Nephron (organoid): ENCODE measurements around the gene RAB42.
A peak's percentile ranks its signal among the peaks of the same experiment; 100 is the strongest.

Source experiments
- H3K27ac Mint-ChIP-seq, 3 experiments: 2 replicates each; pipeline ENCODE4 v1.8.0; 2020; ENCODE audit warnings: mixed read lengths in 3 of 3, mild to moderate bottlenecking in 2 of 3, moderate library complexity in 1 of 3
- H3K27me3 Mint-ChIP-seq: 2 replicates; pipeline ENCODE4 v1.8.0; 2021; ENCODE audit warnings: low read depth, mild to moderate bottlenecking, moderate library complexity, mixed read lengths
- H3K36me3 Mint-ChIP-seq: 2 replicates; pipeline ENCODE4 v1.8.0; 2020; ENCODE audit warnings: low read depth, mixed read lengths
- H3K4me1 Mint-ChIP-seq: 2 replicates; pipeline ENCODE4 v1.8.0; 2020; ENCODE audit warnings: mixed read lengths
- H3K4me3 Mint-ChIP-seq, 3 experiments: 2 replicates each; pipeline ENCODE4 v1.8.0; 2020; ENCODE audit warnings: mild to moderate bottlenecking in 3 of 3, mixed read lengths in 3 of 3, moderate library complexity in 2 of 3
- H3K9me3 Mint-ChIP-seq: 2 replicates; pipeline ENCODE4 v1.8.0; 2020; ENCODE audit warnings: mixed read lengths
- TF ChIP-seq, protein P1 (sequence below), 3 experiments: fragments of 200-600 bp; sonication (generic); IDR thresholded peaks; one replicate each; pipeline ENCODE4 v1.5.0; 2021; ENCODE audit warnings: antibody characterized with exemption in 3 of 3; ENCODE audit not compliant: unreplicated experiment in 3 of 3

The RAB42 gene

DNA sequence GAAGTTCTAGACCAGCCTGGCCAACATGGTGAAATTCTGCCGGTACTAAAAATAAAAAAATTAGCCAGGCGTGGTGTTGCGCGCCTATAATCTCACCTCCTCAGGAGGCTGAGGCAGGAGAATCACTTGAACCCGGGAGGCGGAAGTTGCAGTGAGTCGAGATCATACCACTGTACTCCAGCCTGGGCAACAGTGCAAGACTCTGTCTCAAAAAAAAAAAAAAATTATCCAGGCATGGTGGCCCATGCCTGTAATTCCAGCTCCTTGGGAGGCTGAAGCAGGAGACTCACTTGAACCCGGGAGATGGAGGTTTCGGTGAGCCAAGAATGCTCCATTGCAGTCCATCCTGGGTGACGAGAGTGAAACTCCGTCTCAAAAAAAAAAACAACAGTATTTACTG is 18.5 kb upstream of the RAB42 start:
- H3K4me1 Mint-ChIP-seq = no peaks in the 10 kb centered on the region
- peaks cover 39% of the 10 kb centered on the region for H3K36me3 Mint-ChIP-seq
- H3K4me3 Mint-ChIP-seq = no peak overlapping the region
- no peaks in the 10 kb centered on the region for H3K27me3 Mint-ChIP-seq
- TF ChIP-seq, protein P1, sequence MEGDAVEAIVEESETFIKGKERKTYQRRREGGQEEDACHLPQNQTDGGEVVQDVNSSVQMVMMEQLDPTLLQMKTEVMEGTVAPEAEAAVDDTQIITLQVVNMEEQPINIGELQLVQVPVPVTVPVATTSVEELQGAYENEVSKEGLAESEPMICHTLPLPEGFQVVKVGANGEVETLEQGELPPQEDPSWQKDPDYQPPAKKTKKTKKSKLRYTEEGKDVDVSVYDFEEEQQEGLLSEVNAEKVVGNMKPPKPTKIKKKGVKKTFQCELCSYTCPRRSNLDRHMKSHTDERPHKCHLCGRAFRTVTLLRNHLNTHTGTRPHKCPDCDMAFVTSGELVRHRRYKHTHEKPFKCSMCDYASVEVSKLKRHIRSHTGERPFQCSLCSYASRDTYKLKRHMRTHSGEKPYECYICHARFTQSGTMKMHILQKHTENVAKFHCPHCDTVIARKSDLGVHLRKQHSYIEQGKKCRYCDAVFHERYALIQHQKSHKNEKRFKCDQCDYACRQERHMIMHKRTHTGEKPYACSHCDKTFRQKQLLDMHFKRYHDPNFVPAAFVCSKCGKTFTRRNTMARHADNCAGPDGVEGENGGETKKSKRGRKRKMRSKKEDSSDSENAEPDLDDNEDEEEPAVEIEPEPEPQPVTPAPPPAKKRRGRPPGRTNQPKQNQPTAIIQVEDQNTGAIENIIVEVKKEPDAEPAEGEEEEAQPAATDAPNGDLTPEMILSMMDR (IDR thresholded peaks at IDR 0.05; ENCODE audit: unreplicated experiment in 3 of 3) = no peak
- no peaks in the 10 kb centered on the region for H3K9me3 Mint-ChIP-seq
- H3K27ac Mint-ChIP-seq = no peak overlapping the region

DNA sequence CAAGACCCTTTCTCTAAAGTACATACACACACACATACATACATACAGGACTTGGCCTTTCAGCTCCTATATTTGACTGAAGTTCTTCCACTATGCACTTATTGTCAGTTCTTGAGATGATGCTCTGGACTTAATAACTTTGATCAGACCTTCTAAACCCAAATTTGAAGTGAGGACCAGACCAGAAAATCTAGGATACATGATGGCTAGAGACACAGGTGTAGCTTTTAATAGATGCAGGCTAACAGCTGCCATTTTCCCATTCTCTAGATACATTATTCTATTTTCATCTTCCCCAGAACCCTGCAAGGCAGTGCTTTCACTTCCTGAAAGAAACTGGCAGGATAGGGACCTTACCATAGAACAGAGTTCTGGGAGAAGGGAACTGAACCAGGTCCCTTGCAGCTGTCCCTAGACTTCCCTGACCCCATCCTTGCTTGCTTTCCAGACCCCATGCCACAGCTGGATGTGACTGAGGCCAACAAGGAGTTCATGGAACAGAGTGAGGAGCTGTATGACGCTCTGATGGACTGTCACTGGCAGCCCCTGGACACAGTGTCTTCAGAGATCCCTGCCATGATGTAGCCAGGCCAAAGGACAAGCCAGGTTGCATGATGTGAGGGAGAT is 14.9 kb upstream of the RAB42 start:
- H3K36me3 Mint-ChIP-seq = peaks cover 43% of the 10 kb centered on the region
- TF ChIP-seq, protein P1 (IDR thresholded peaks at IDR 0.05; ENCODE audit: unreplicated experiment in 3 of 3) = no peak
- peaks cover 3% of the 10 kb centered on the region for H3K27me3 Mint-ChIP-seq
- H3K4me1 Mint-ChIP-seq = peaks cover 20% of the 10 kb centered on the region
- H3K27ac Mint-ChIP-seq = no peak overlapping the region
- H3K4me3 Mint-ChIP-seq = no peak overlapping the region
- no peaks in the 10 kb centered on the region for H3K9me3 Mint-ChIP-seq

GRCh38 chr1:28577738-28578536 is 14.1 kb upstream of the RAB42 start:
- peak overlapping the region in 2 of 3 experiments; percentile 3 to 15 for H3K4me3 Mint-ChIP-seq
- H3K27me3 Mint-ChIP-seq = peaks cover 5% of the 10 kb centered on the region
- H3K36me3 Mint-ChIP-seq = peaks cover 43% of the 10 kb centered on the region
- H3K9me3 Mint-ChIP-seq = no peaks in the 10 kb centered on the region
- no peak overlapping the region for H3K27ac Mint-ChIP-seq
- TF ChIP-seq, protein P1 (IDR thresholded peaks at IDR 0.05; ENCODE audit: unreplicated experiment in 3 of 3) = no peak
- H3K4me1 Mint-ChIP-seq = peaks cover 20% of the 10 kb centered on the region

GRCh38 chr1:28578696-28579218 is 13.3 kb upstream of the RAB42 start:
- Mint-ChIP-seq H3K4me1 (peaks cover 20% of the 10 kb centered on the region), H3K9me3 (no peaks in the 10 kb centered on the region), H3K27me3 (peaks cover 5% of the 10 kb centered on the region), H3K36me3 (peaks cover 43% of the 10 kb centered on the region), H3K4me3 (peak overlapping the region in 2 of 3 experiments; percentile 34 to 62), H3K27ac (peak overlapping the region in 1 of 3 experiments; percentile 30)
- TF ChIP-seq, protein P1 (IDR thresholded peaks at IDR 0.05; ENCODE audit: unreplicated experiment in 3 of 3) = no peak

- peak overlapping the region; percentile 90 to 97 (median 93) for H3K4me3 Mint-ChIP-seq
- H3K36me3 Mint-ChIP-seq = peaks cover 43% of the 10 kb centered on the region
- TF ChIP-seq, protein P1 (IDR thresholded peaks at IDR 0.05; ENCODE audit: unreplicated experiment in 3 of 3) = no peak
- H3K27me3 Mint-ChIP-seq = peaks cover 5% of the 10 kb centered on the region
- H3K27ac Mint-ChIP-seq = peak overlapping the region in 1 of 3 experiments; percentile 43
- peaks cover 20% of the 10 kb centered on the region for H3K4me1 Mint-ChIP-seq
- H3K9me3 Mint-ChIP-seq = no peaks in the 10 kb centered on the region
These were observed 12.7 kb upstream of the RAB42 start for GRCh38 chr1:28579401-28579800.
